Panc1 (cell line): Measurements from ENCODE around the gene SLC34A3.

Experiments
- POLR2AphosphoS5 ChIP-seq: IDR thresholded peaks from 2 replicates; pipeline ENCODE4 v1.6.1; 2012; ENCODE audit warnings: mild to moderate bottlenecking, low read depth, low read length, moderate library complexity
- SIN3A ChIP-seq: IDR thresholded peaks from 2 replicates; pipeline ENCODE4 v1.6.1; 2012; ENCODE audit warnings: low read depth, mild to moderate bottlenecking, low read length, moderate library complexity, borderline replicate concordance; ENCODE audit not compliant: insufficient read depth
- TCF7L2 ChIP-seq: IDR thresholded peaks from 2 replicates; pipeline ENCODE4 v1.6.1; 2011; ENCODE audit warnings: mild to moderate bottlenecking, low read depth, low read length, inconsistent platforms
- TF ChIP-seq, protein P1 (sequence below): fragments of 450-650 bp; IDR thresholded peaks from 2 replicates; pipeline ENCODE4 v1.5.1; 2017; ENCODE audit warnings: mild to moderate bottlenecking
- TF ChIP-seq, protein P2 (sequence below), 2 experiments: IDR thresholded peaks; 2 replicates each; pipeline ENCODE4 v1.6.1; 2011 to 2012; ENCODE audit warnings: low read depth in 2 of 2, control low read depth in 1 of 2, low read length in 1 of 2, mild to moderate bottlenecking in 1 of 2, moderate library complexity in 1 of 2; ENCODE audit not compliant: insufficient read depth in 1 of 2

DNA sequence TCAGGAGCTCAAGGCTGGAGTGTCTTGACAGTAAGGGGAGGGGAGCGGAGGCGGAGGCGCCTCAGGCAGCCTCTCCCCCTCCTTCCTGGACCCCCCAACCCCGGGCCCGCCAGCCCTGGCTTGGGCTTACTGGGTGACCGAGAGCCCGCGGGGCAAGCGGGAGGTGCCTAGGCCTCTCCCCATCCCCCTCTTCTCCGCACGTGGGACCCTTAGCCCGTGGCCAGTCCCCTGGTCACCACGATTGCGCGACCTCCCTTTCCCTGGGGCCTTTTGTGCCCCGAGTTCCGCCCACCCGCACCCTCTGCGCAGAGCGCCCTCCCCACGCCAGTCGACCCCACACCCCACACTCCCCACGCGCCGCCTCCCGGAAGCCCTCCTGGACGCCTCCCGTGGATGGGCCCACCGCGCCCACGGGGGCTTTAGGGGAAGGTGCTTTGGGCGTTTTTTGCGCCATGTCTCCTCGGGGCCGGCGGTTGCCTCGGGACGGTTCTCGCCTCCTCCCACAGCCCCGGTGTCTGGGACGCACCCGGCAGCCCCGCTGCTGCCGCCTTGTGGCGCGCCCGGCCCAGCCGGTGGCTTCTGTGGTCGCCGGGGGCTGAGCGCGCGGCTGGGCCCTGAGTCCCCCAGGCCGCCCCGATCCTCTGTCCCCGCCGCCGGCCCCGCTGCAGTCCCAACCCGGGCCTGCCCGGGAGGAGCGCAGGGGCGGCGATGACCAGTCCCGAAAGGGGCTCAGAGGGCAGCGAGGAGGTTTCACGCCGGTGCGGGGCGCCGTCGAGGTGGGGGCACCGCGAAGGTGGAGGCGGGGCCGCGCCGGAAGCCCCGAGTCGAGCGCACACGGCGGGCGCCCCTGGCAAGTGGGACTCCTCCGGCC, 50.0 kb downstream of the SLC34A3 start:
- no peak for TF ChIP-seq TCF7L2
- TF ChIP-seq, protein P1, sequence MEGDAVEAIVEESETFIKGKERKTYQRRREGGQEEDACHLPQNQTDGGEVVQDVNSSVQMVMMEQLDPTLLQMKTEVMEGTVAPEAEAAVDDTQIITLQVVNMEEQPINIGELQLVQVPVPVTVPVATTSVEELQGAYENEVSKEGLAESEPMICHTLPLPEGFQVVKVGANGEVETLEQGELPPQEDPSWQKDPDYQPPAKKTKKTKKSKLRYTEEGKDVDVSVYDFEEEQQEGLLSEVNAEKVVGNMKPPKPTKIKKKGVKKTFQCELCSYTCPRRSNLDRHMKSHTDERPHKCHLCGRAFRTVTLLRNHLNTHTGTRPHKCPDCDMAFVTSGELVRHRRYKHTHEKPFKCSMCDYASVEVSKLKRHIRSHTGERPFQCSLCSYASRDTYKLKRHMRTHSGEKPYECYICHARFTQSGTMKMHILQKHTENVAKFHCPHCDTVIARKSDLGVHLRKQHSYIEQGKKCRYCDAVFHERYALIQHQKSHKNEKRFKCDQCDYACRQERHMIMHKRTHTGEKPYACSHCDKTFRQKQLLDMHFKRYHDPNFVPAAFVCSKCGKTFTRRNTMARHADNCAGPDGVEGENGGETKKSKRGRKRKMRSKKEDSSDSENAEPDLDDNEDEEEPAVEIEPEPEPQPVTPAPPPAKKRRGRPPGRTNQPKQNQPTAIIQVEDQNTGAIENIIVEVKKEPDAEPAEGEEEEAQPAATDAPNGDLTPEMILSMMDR: peak; percentile 22
- no peak for TF ChIP-seq SIN3A
- no peak for TF ChIP-seq POLR2AphosphoS5
- TF ChIP-seq, protein P2, sequence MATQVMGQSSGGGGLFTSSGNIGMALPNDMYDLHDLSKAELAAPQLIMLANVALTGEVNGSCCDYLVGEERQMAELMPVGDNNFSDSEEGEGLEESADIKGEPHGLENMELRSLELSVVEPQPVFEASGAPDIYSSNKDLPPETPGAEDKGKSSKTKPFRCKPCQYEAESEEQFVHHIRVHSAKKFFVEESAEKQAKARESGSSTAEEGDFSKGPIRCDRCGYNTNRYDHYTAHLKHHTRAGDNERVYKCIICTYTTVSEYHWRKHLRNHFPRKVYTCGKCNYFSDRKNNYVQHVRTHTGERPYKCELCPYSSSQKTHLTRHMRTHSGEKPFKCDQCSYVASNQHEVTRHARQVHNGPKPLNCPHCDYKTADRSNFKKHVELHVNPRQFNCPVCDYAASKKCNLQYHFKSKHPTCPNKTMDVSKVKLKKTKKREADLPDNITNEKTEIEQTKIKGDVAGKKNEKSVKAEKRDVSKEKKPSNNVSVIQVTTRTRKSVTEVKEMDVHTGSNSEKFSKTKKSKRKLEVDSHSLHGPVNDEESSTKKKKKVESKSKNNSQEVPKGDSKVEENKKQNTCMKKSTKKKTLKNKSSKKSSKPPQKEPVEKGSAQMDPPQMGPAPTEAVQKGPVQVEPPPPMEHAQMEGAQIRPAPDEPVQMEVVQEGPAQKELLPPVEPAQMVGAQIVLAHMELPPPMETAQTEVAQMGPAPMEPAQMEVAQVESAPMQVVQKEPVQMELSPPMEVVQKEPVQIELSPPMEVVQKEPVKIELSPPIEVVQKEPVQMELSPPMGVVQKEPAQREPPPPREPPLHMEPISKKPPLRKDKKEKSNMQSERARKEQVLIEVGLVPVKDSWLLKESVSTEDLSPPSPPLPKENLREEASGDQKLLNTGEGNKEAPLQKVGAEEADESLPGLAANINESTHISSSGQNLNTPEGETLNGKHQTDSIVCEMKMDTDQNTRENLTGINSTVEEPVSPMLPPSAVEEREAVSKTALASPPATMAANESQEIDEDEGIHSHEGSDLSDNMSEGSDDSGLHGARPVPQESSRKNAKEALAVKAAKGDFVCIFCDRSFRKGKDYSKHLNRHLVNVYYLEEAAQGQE (IDR thresholded peaks at IDR 0.05; ENCODE audit: insufficient read depth in 1 of 2, low read depth in 2 of 2, low read length in 1 of 2): no peak
